Measurements from ENCODE around the gene FCRLB.
"Not testable (repeated sequence)": the region's sequence is repeated elsewhere in the genome, so short reads cannot be mapped to it uniquely, and the experiment has no call there.

Gene FCRLB, protein sequence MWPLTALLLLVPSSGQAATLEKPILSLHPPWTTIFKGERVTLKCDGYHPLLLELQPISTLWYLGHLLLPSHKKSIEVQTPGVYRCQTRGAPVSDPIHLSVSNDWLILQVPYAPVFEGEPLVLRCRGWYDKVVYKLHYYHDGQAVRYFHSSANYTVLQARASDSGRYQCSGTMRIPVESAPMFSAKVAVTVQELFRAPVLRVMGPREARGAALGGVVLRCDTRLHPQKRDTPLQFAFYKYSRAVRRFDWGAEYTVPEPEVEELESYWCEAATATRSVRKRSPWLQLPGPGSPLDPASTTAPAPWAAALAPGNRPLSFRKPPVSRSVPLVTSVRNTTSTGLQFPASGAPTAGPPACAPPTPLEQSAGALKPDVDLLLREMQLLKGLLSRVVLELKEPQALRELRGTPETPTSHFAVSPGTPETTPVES

DNA sequence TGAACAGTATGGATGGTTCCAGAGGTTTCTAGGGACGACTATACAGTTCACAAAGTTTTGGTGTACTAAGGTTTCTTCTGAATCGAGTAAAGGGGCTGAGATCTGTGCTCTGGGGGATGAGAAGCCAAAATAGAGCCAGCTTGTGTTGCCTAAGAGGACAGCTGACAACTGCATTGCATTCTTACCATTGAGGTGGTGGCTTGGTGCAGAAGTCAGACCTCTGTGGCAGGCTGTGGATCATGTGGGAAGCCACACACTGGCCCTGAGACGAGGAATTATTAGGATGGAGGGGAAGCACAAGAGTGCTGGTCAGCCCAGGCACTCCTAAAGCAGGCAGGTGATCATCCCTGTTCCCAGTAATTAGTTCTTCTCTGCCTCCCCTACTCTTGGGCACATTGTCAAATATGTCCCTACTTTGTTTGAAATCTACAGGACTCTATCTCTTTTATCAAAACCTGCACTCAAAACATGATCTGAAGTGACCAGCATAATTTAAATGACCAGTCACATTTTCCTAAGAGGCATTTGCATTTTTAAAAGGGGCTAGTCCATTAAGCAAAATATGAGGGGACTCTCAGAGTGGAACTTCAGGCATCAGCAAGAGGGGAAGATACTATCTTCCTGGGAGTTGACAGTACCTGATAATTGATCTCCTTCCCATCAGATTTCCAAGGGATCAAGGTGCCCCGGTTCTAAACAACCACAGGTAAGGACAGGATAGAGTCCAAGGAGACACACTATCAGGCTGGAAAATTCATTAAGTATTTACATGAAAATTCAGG lies at the start of gene FCRLB:
FCRLB (plus strand) TSS at position 589 of the 782 bp plus-strand sequence. CDS start 1,129 bp downstream, outside the sequence.
- Histone ChIP-seq H3K27ac (ENCODE audit: low read length) (no peak within 1 kb of the TSS), H3K9me3 (ENCODE audit: insufficient read depth, low read length, severe bottlenecking) (no peaks in the 10 kb centered on the region), H3K4me3 (ENCODE audit: low read depth in 1 of 2, low read length in 2 of 2) (no peak within 1 kb of the TSS), H4K20me1 (ENCODE audit: insufficient read depth, low read length) (no peaks in the 10 kb centered on the region), H3K4me2 (ENCODE audit: insufficient read depth, low read length) (no peak within 1 kb of the TSS), H3K9ac (ENCODE audit: low read depth, low read length) (no peak within 1 kb of the TSS), H3K36me3 (ENCODE audit: insufficient read depth, low read length) (no peaks in the 10 kb centered on the region), H3K4me1 (ENCODE audit: insufficient read depth, low read length) (peaks cover 7% of the 10 kb centered on the region), H2AFZ (ENCODE audit: low read depth, low read length) (no peak within 1 kb of the TSS), H3K79me2 (ENCODE audit: insufficient read depth, low read length) (no peaks in the 10 kb centered on the region), H3K27me3 (ENCODE audit: insufficient read depth, low read length, poor library complexity) (peaks cover 52% of the 10 kb centered on the region)
- ATAC-seq (ENCODE audit: insufficient read depth, low read depth) (no peak), DNase-seq (no peak)
- TF ChIP-seq, protein P1, sequence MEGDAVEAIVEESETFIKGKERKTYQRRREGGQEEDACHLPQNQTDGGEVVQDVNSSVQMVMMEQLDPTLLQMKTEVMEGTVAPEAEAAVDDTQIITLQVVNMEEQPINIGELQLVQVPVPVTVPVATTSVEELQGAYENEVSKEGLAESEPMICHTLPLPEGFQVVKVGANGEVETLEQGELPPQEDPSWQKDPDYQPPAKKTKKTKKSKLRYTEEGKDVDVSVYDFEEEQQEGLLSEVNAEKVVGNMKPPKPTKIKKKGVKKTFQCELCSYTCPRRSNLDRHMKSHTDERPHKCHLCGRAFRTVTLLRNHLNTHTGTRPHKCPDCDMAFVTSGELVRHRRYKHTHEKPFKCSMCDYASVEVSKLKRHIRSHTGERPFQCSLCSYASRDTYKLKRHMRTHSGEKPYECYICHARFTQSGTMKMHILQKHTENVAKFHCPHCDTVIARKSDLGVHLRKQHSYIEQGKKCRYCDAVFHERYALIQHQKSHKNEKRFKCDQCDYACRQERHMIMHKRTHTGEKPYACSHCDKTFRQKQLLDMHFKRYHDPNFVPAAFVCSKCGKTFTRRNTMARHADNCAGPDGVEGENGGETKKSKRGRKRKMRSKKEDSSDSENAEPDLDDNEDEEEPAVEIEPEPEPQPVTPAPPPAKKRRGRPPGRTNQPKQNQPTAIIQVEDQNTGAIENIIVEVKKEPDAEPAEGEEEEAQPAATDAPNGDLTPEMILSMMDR (IDR thresholded peaks at IDR 0.05; ENCODE audit: borderline replicate concordance, extremely low read depth, low read length, poor library complexity, severe bottlenecking) = no peak

DNA sequence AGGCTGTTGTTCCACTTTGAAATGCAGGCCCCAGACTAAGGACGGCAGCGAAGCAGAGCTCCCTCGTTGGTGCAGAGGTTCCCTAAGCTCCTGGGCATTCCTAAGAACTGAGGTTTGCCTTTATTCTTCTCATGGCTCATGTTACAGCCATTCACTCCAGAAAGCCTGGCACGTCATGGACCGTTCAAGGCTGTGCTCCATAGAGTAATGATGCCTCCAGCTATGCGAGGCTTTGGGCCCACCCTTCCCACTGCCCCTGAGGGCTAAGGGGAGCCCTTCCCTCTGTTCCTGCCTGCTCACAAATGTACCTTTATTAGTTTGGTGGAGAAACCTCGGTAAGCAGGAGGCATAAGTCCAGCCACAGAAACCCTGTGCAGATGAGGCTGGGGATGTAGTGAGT lies 47.9 kb upstream of the FCRLB start:
- ATAC-seq (ENCODE audit: insufficient read depth, low read depth); H3K4me2 ChIP-seq (ENCODE audit: insufficient read depth, low read length); H3K4me1 ChIP-seq (ENCODE audit: insufficient read depth, low read length); H3K36me3 ChIP-seq (ENCODE audit: insufficient read depth, low read length); H3K9ac ChIP-seq (ENCODE audit: low read depth, low read length); H3K27me3 ChIP-seq (ENCODE audit: insufficient read depth, low read length, poor library complexity); H4K20me1 ChIP-seq (ENCODE audit: insufficient read depth, low read length); H3K27ac ChIP-seq (ENCODE audit: low read length); H3K9me3 ChIP-seq (ENCODE audit: insufficient read depth, low read length, severe bottlenecking); DNase-seq; H3K79me2 ChIP-seq (ENCODE audit: insufficient read depth, low read length); H2AFZ ChIP-seq (ENCODE audit: low read depth, low read length); H3K4me3 ChIP-seq (ENCODE audit: low read depth in 1 of 2, low read length in 2 of 2): not testable (repeated sequence)

DNA sequence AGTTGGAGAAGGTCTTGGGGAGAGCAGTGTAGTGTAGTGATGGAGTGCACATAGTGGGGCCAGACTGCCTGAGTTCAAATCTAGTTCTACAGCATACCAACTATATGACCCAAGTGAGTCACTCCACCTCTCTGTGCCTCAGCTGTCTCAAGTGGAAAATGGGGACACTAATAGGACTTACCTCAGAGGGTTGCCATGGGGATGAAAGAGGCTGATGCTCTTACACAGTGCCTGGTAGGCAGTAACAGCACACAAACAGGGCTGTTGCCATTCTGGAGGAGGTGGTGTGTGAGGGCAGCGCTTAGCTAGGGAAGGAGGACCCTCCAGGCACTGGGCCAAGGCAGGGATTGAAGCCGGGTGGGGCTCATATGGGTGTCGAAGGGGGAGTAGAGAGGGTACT lies 46.9 kb upstream of the FCRLB start:
- H3K79me2 ChIP-seq (ENCODE audit: insufficient read depth, low read length); ATAC-seq (ENCODE audit: insufficient read depth, low read depth); H3K4me1 ChIP-seq (ENCODE audit: insufficient read depth, low read length); H3K27ac ChIP-seq (ENCODE audit: low read length); H3K9me3 ChIP-seq (ENCODE audit: insufficient read depth, low read length, severe bottlenecking); H3K4me3 ChIP-seq (ENCODE audit: low read depth in 1 of 2, low read length in 2 of 2); H2AFZ ChIP-seq (ENCODE audit: low read depth, low read length); H3K27me3 ChIP-seq (ENCODE audit: insufficient read depth, low read length, poor library complexity); H3K9ac ChIP-seq (ENCODE audit: low read depth, low read length); H3K36me3 ChIP-seq (ENCODE audit: insufficient read depth, low read length); DNase-seq; H3K4me2 ChIP-seq (ENCODE audit: insufficient read depth, low read length); H4K20me1 ChIP-seq (ENCODE audit: insufficient read depth, low read length): not testable (repeated sequence)

DNA sequence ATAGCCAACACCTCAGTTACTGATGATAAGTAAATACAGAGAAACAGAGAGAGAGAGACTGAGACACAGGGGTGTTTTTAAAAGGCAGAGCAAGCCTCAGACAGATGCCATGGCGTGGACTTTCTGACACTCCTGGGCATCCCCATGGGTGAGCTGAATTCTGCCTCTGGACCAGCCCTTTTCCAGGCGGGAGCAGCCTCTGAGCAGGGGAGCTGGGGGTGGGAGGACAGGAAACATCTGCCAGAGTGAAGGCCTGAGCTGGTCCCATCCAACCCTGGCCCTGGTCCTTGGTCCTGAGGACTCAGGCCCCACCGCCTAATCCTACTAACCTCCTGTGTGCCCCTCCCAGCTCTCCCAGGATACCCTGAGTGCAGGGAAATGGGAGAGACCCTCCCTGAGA lies 46.4 kb upstream of the FCRLB start:
- not testable (repeated sequence) for DNase-seq; ATAC-seq (ENCODE audit: insufficient read depth, low read depth); H3K36me3 ChIP-seq (ENCODE audit: insufficient read depth, low read length); H3K4me3 ChIP-seq (ENCODE audit: low read depth in 1 of 2, low read length in 2 of 2); H3K27me3 ChIP-seq (ENCODE audit: insufficient read depth, low read length, poor library complexity); H3K9me3 ChIP-seq (ENCODE audit: insufficient read depth, low read length, severe bottlenecking); H3K79me2 ChIP-seq (ENCODE audit: insufficient read depth, low read length); H3K9ac ChIP-seq (ENCODE audit: low read depth, low read length); H3K27ac ChIP-seq (ENCODE audit: low read length); H3K4me1 ChIP-seq (ENCODE audit: insufficient read depth, low read length); H2AFZ ChIP-seq (ENCODE audit: low read depth, low read length); H4K20me1 ChIP-seq (ENCODE audit: insufficient read depth, low read length); H3K4me2 ChIP-seq (ENCODE audit: insufficient read depth, low read length)

DNA sequence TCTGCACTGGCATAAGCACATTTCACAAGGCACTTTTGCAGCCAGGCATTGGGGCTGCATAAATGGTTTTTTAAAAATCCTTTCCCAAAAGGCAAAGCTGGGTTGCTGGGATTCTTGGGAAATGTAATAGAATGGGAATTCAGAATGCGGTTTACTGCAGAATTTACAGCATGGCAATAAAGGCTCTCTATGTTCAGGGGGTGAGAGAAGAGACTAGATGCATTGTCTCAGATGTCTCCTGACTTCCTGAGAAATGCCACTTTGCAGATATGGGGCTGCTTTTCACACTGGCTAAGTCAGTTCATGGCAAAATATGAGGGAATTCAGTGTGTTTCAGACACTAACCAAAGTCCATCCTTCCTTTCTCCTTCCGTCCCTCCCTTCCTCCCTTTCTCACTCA lies 44.9 kb upstream of the FCRLB start:
- Histone ChIP-seq H3K27ac (ENCODE audit: low read length) (no peak overlapping the region), H3K4me1 (ENCODE audit: insufficient read depth, low read length) (no peaks in the 10 kb centered on the region), H3K27me3 (ENCODE audit: insufficient read depth, low read length, poor library complexity) (peaks cover 6% of the 10 kb centered on the region), H3K79me2 (ENCODE audit: insufficient read depth, low read length) (no peaks in the 10 kb centered on the region), H3K4me3 (ENCODE audit: low read depth in 1 of 2, low read length in 2 of 2) (no peak overlapping the region), H3K9me3 (ENCODE audit: insufficient read depth, low read length, severe bottlenecking) (no peaks in the 10 kb centered on the region), H3K9ac (ENCODE audit: low read depth, low read length) (no peak overlapping the region), H2AFZ (ENCODE audit: low read depth, low read length) (no peak overlapping the region), H4K20me1 (ENCODE audit: insufficient read depth, low read length) (no peaks in the 10 kb centered on the region), H3K4me2 (ENCODE audit: insufficient read depth, low read length) (no peak overlapping the region), H3K36me3 (ENCODE audit: insufficient read depth, low read length) (no peaks in the 10 kb centered on the region)
- DNase-seq (no peak), ATAC-seq (ENCODE audit: insufficient read depth, low read depth) (no peak)
- TF ChIP-seq EZH2 (IDR thresholded peaks at IDR 0.05; ENCODE audit: borderline replicate concordance, low read depth, low read length, severe bottlenecking) = no peak
- TF ChIP-seq, protein P1 (IDR thresholded peaks at IDR 0.05; ENCODE audit: borderline replicate concordance, extremely low read depth, low read length, poor library complexity, severe bottlenecking) = no peak
